HG02938 (cell line): Measurements from ENCODE around the gene PLCD3.

Experiments used
- ATAC-seq: cut with Tn5 transposase; IDR thresholded peaks from one replicate; pipeline ENCODE4 v1.9.1; 2021; ENCODE audit warnings: mild to moderate bottlenecking, moderate library complexity; ENCODE audit not compliant: unreplicated experiment

PLCD3 gene

GRCh38 chr17:45118691-45119090, 13.6 kb downstream of the PLCD3 start:
- ATAC-seq: no peak

GRCh38 chr17:45117848-45118646, 14.3 kb downstream of the PLCD3 start:
- no peak for ATAC-seq

GRCh38 chr17:45117334-45117733, 15.0 kb downstream of the PLCD3 start:
- ATAC-seq: no peak

GRCh38 chr17:45116434-45117016, 15.8 kb downstream of the PLCD3 start:
- no peak for ATAC-seq

GRCh38 chr17:45115871-45116270, 16.4 kb downstream of the PLCD3 start:
- no peak for ATAC-seq

GRCh38 chr17:45115015-45115625, 17.2 kb downstream of the PLCD3 start:
- ATAC-seq: no peak

- no peak for ATAC-seq
Measured at GRCh38 chr17:45114117-45114932, 18.0 kb downstream of the PLCD3 start.

GRCh38 chr17:45113424-45113754, 18.9 kb downstream of the PLCD3 start:
- no peak for ATAC-seq

- ATAC-seq: no peak
Measured at GRCh38 chr17:45112559-45113423, 19.5 kb downstream of the PLCD3 start.

- no peak for ATAC-seq
Measured at GRCh38 chr17:45111850-45112249, 20.5 kb downstream of the PLCD3 start.

- no peak for ATAC-seq
Measured at GRCh38 chr17:45110676-45111611, 21.4 kb downstream of the PLCD3 start.

GRCh38 chr17:45108595-45109521, 23.5 kb downstream of the PLCD3 start:
- ATAC-seq: no peak

- no peak for ATAC-seq
Measured at GRCh38 chr17:45108051-45108450, 24.3 kb downstream of the PLCD3 start.

- no peak for ATAC-seq
Measured at GRCh38 chr17:45107293-45108010, 24.9 kb downstream of the PLCD3 start.

GRCh38 chr17:45106582-45106981, 25.7 kb downstream of the PLCD3 start:
- ATAC-seq: no peak

GRCh38 chr17:45106096-45106495, 26.2 kb downstream of the PLCD3 start:
- no peak for ATAC-seq

GRCh38 chr17:45104907-45105624, 27.2 kb downstream of the PLCD3 start:
- ATAC-seq: no peak
